K562 (cell line): ENCODE data around the gene TIPARP. TPM values are rescaled to one million over a fixed set of nuclear protein-coding genes. Genes with fewer than 3 reads are reported as not detected.

ENCODE experiments used
- ATAC-seq: fragments of 200-7000 bp; cut with Tn5 transposase; 3 replicates; pipeline ENCODE4 v1.9.1; 2020; ENCODE audit warnings: moderate library complexity
- BruUV-seq: library from RNA; stranded (reverse); fragments of 400-500 nt; replicated peaks from 2 replicates; lab custom pipeline; 2021; lab: Mats Ljungman, UMichigan
- CTCF ChIA-PET: fragments of 300-600 bp; formaldehyde crosslinking; extraction: SDS; loops from one replicate; lab custom pipeline; 2021; ENCODE audit warnings: low intra/inter-chr PET ratio; lab: Yijun Ruan, JAX
- POLR2A ChIA-PET: fragments of 300-600, 350-650 bp; sonication (Branson Sonifier 250); formaldehyde crosslinking; extraction: SDS; loops from one replicate; lab custom pipeline; 2021; ENCODE audit warnings: antibody characterized with exemption, inconsistent platforms; lab: Yijun Ruan, JAX
- DNase-seq, 4 experiments: peaks; one replicate each; pipeline versions ENCODE4 v3.0.0 to v3.0.0-alpha.2; 2011 to 2018; ENCODE audit warnings: low spot score in 3 of 4, mixed read lengths in 3 of 4; ENCODE audit errors: extremely low read depth in 1 of 4
- FAIRE-seq: peaks from 2 replicates; lab custom pipeline; 2011; peaks lifted over from hg19 to GRCh38; lab: Jason Lieb, UNC
- H2AFZ ChIP-seq: 2 replicates; pipeline ENCODE4 v1.6.0; 2011; ENCODE audit warnings: low read depth, low read length, control low read depth, inconsistent platforms
- H3K27ac ChIP-seq: fragments of 200-600 bp; 3 replicates; pipeline ENCODE4 v1.8.0; 2011; ENCODE audit warnings: low read depth, mild to moderate bottlenecking, control low read depth, inconsistent platforms, low read length, moderate library complexity, mixed read lengths; ENCODE audit errors: extremely low read depth
- H3K27me3 ChIP-seq, 2 experiments: fragments of 300-600 bp in 1 of 2; 2 replicates in 1 of 2; 3 replicates in 1 of 2; pipeline versions ENCODE4 v1.6.0 to v1.8.0; 2011; ENCODE audit warnings: inconsistent platforms in 2 of 2, low read length in 2 of 2, mild to moderate bottlenecking in 1 of 2, mixed read lengths in 1 of 2, moderate library complexity in 1 of 2; ENCODE audit not compliant: control insufficient read depth in 2 of 2, insufficient read depth in 2 of 2
- H3K36me3 ChIP-seq: fragments of 300-600 bp; 3 replicates; pipeline ENCODE4 v1.8.0; 2011; ENCODE audit warnings: mild to moderate bottlenecking, low read length, inconsistent platforms; ENCODE audit not compliant: control insufficient read depth, insufficient read depth
- H3K4me1 ChIP-seq, 2 experiments: fragments of 200-600 bp in 1 of 2; replicated peaks in 1 of 2; 2 replicates in 1 of 2; 3 replicates in 1 of 2; pipeline versions ENCODE4 v1.5.1 to v1.8.0; 2011; ENCODE audit warnings: inconsistent platforms in 2 of 2, low read length in 2 of 2, mild to moderate bottlenecking in 1 of 2, mixed read lengths in 1 of 2, moderate library complexity in 1 of 2; ENCODE audit not compliant: control insufficient read depth in 2 of 2, insufficient read depth in 2 of 2
- H3K4me2 ChIP-seq: 2 replicates; pipeline ENCODE4 v1.6.1; 2011; ENCODE audit warnings: low read length, control low read depth, inconsistent platforms, mixed read lengths; ENCODE audit not compliant: insufficient read depth
- H3K4me3 ChIP-seq: fragments of 200-600 bp; sonication (generic), shearing (Covaris generic); 2 replicates; pipeline ENCODE4 v1.5.1; 2016; ENCODE audit warnings: control low read depth, inconsistent platforms
- H3K79me2 ChIP-seq: fragments of 200-600 bp; 3 replicates; pipeline ENCODE4 v1.8.0; 2011; ENCODE audit warnings: low read length, inconsistent platforms; ENCODE audit not compliant: control insufficient read depth, insufficient read depth
- H3K9ac ChIP-seq, 2 experiments: 2 replicates each; pipeline versions ENCODE4 v1.6.0 to v1.6.1; 2011; ENCODE audit warnings: low read depth in 2 of 2, low read length in 2 of 2, control low read depth in 1 of 2, inconsistent platforms in 1 of 2, mild to moderate bottlenecking in 1 of 2, mixed read lengths in 1 of 2; ENCODE audit not compliant: insufficient read depth in 1 of 2
- H3K9me1 ChIP-seq: one replicate; pipeline ENCODE4 v1.6.0; 2011; ENCODE audit warnings: inconsistent platforms, mild to moderate bottlenecking, low read length, moderate library complexity; ENCODE audit not compliant: control insufficient read depth, insufficient read depth
- H3K9me3 ChIP-seq: replicated peaks from 2 replicates; pipeline ENCODE4 v1.5.1; 2011; ENCODE audit warnings: low read depth, low read length, inconsistent platforms; ENCODE audit not compliant: control insufficient read depth, insufficient read depth
- H4K20me1 ChIP-seq: replicated peaks from 2 replicates; pipeline ENCODE4 v1.6.1; 2011; ENCODE audit warnings: low read length, inconsistent platforms, mixed read lengths; ENCODE audit not compliant: control insufficient read depth, insufficient read depth
- ARHGAP35 ChIP-seq: fragments of 450-650 bp; IDR thresholded peaks from 2 replicates; pipeline ENCODE4 v1.6.1; 2018; ENCODE audit not compliant: partially characterized antibody
- ATF3 ChIP-seq, 2 experiments: fragments of 450-650 bp in 1 of 2; sonication (generic) in 1 of 2; formaldehyde crosslinking in 1 of 2; IDR thresholded peaks in 1 of 2; conservative IDR thresholded peaks in 1 of 2; 2 replicates each; pipeline versions ENCODE4 v1.6.1 to v1.8.1; 2016 to 2023; ENCODE audit warnings: mild to moderate bottlenecking in 2 of 2, moderate library complexity in 2 of 2, inconsistent platforms in 1 of 2, missing genetic modification reagents in 1 of 2
- KDM1A ChIP-seq, 2 experiments: fragments of 450-650 bp; IDR thresholded peaks; 2 replicates each; pipeline ENCODE4 v1.6.1; 2016; ENCODE audit warnings: mild to moderate bottlenecking in 2 of 2
- MAFF ChIP-seq: IDR thresholded peaks from 2 replicates; pipeline ENCODE4 v1.6.1; 2012; ENCODE audit warnings: low read length, improper control_type of control experiment
- NR2C2 ChIP-seq, 2 experiments: fragments of 200-800 bp in 1 of 2; sonication (Bioruptor generic) in 1 of 2; sonication (generic) in 1 of 2; formaldehyde crosslinking in 1 of 2; IDR thresholded peaks; 2 replicates each; pipeline versions ENCODE4 v1.6.1 to v1.8.0; 2016 to 2022; ENCODE audit warnings: mild to moderate bottlenecking in 1 of 2, missing compliant biosample characterization in 1 of 2, missing genetic modification characterization in 1 of 2, missing genetic modification reagents in 1 of 2
- POLR2AphosphoS2 ChIP-seq: IDR thresholded peaks from 2 replicates; pipeline ENCODE4 v1.6.1; 2012; ENCODE audit warnings: low read length, improper control_type of control experiment
- POU5F1 ChIP-seq: fragments of 150-350 bp; IDR thresholded peaks from 2 replicates; pipeline ENCODE4 v1.6.1; 2014; ENCODE audit warnings: borderline replicate concordance, low read length, low read depth, mild to moderate bottlenecking; ENCODE audit not compliant: partially characterized antibody
- SMARCA4 ChIP-seq: fragments of 450-650 bp; IDR thresholded peaks from 2 replicates; pipeline ENCODE4 v1.6.1; 2016
- TCFL5 ChIP-seq: fragments of 250-450 bp; sonication (Bioruptor Pico); conservative IDR thresholded peaks from 2 replicates; pipeline ENCODE4 v1.6.1; 2021; ENCODE audit warnings: mild to moderate bottlenecking, moderate library complexity, matching md5 sums
- WGBS: fragments of 100-300 bp; shearing (Covaris generic); methylation state at CpG from one replicate; pipeline ENCODE4 v1.1.6; 2016; ENCODE audit warnings: low coverage, mixed read lengths; ENCODE audit not compliant: insufficient coverage; ENCODE audit errors: missing lambda C conversion rate; 5-methylcytosine and 5-hydroxymethylcytosine counted together
- in situ Hi-C: fragments of 300-500 bp; cut with MboI; formaldehyde crosslinking; loops from 4 replicates; pipeline ENCODE4 v1.15.0; 2018; ENCODE audit warnings: inconsistent platforms, mixed read lengths
- intact Hi-C: fragments of 100-400 bp; cut with micrococcal nuclease; formaldehyde crosslinking; loops from 2 replicates; pipeline ENCODE4 v1.14.2; 2022
- polyA plus RNA-seq, 8 experiments: library from polyadenylated mRNA; depleted of rRNA in 4 of 8; stranded (reverse) in 5 of 8; unstranded in 3 of 8; fragments of >200 nt; fragmentation: Nextera tagmentation in 2 of 8; fragmentation: Illumina TruSeq in 1 of 8; extraction: Ambion mirVana in 2 of 8; extraction: Trizol in 1 of 8; gene quantifications; 2 replicates each; pipeline versions ENCODE4 v1.2.1 to v1.2.3, GENCODE V29; 2011 to 2014; ENCODE audit warnings: inconsistent platforms in 1 of 8, missing spikeins in 1 of 8
- total RNA-seq, 7 experiments: library from RNA; depleted of rRNA in 6 of 7; stranded (reverse); fragments of >200 nt in 6 of 7; fragmentation: Illumina TruSeq in 2 of 7; extraction: Trizol in 2 of 7; gene quantifications; 2 replicates each; pipeline versions ENCODE4 v1.2.1 to v1.2.3, GENCODE V29; 2011 to 2021; ENCODE audit warnings: low replicate concordance in 1 of 7

Gene TIPARP
- total and polyA plus RNA-seq, 9 of the 15 experiments (the other 6 are each of a cell fraction or from before 2014, with no cell fraction given) = 2.4 to 29.4 (median 15.1) TPM

GRCh38 chr3:156666073-156666472, 8.3 kb upstream of the TIPARP start:
- ChIA-PET CTCF (no interaction called here), POLR2A (interaction anchor here (0.6 kb wide), 1 partner anchor 192 kb away, joined by 4 read pairs; no protein-coding TSS in a partner anchor)
- intact Hi-C loops (no loop called here), in situ Hi-C loops (loop anchor here (25.0 kb wide), 1 partner anchor 654 kb away; no protein-coding TSS in a partner anchor)
- Histone ChIP-seq H3K9ac (no peak overlapping the region), H3K27me3 (no peaks in the 10 kb centered on the region), H3K4me3 (no peak overlapping the region), H3K9me3 (no peaks in the 10 kb centered on the region), H3K36me3 (no peaks in the 10 kb centered on the region), H2AFZ (0 out of 2 replicates have a peak overlapping the region, but pooled peaks have one; percentile 62), H3K79me2 (no peaks in the 10 kb centered on the region), H3K27ac (no peak overlapping the region), H3K4me1 (peaks cover 3 to 30% of the 10 kb centered on the region in 2 experiments; a peak in 4 of 5 replicates), H4K20me1 (no peaks in the 10 kb centered on the region), H3K4me2 (no peak overlapping the region), H3K9me1 (peaks cover 3% of the 10 kb centered on the region)
- ATAC-seq (no peak), DNase-seq (no peak), FAIRE-seq (no peak)
- 11% methylated on average over 1 of the region's 1 CpG for WGBS
- TF ChIP-seq SMARCA4 (no peak), NR2C2 (CRISPR knock-in tag; IDR thresholded peaks at IDR 0.05) (no peak), NR2C2 (tag; IDR thresholded peaks at IDR 0.05) (no peak), MAFF (no peak), POU5F1 (no peak), POLR2AphosphoS2 (no peak), TCFL5 (CRISPR knock-in tag) (no peak), KDM1A (IDR thresholded peaks at IDR 0.05) (0 out of 4 replicates have a peak, but pooled peaks of 1 of the 2 experiments have one; percentile 28), ATF3 (IDR thresholded peaks at IDR 0.05) (no peak), ATF3 (CRISPR knock-in tag; conservative IDR thresholded peaks at IDR 0.05) (no peak), ARHGAP35 (no peak)
- no TSS peak for BruUV-seq
